Cerebellar nuclear complex (tissue), 1 donor: ENCODE results near the gene EYS.
"Not testable (repeated sequence)": the region's sequence is repeated elsewhere in the genome, so short reads cannot be mapped to it uniquely, and the experiment has no call there.

Source experiments
- DNase-seq, 2 experiments: peaks; one replicate each; lab custom pipeline; 2025; lab: John Stamatoyannopoulos, UW

The EYS gene

GRCh38 chr6:63819831-63820230, 1887.2 kb downstream of the EYS start:
- DNase-seq: no peak

- no peak for DNase-seq
Measured at GRCh38 chr6:63817492-63818050, 1889.5 kb downstream of the EYS start.

GRCh38 chr6:63816982-63817436, 1890.0 kb downstream of the EYS start:
- no peak for DNase-seq

DNA sequence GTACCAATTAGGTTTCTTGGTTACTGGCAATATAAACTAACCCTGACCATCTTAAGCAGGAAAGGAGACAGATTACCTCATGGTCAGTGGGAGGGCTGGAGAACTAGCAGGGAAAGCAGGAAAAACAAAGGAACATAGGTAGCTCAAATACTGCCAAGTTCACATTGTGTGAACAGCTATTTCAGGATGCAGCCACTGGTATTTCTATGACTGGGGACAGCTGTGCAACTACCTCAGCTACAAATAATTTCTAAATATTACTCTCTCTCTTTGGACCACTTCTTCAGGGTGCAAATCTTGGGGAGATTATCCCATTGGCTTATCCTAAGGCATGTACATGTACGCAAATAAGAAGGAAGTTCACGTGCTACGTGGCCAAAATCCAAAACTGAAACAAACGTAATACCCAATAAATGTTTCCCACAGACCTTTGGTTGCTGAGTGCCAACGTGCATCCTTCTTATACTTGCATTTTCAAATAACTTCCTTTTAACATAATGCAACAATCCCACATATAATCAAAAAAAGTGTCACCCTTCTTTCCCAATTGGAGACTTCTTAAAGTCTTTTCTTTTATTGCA, 1890.5 kb downstream of the EYS start:
- DNase-seq: no peak

DNA sequence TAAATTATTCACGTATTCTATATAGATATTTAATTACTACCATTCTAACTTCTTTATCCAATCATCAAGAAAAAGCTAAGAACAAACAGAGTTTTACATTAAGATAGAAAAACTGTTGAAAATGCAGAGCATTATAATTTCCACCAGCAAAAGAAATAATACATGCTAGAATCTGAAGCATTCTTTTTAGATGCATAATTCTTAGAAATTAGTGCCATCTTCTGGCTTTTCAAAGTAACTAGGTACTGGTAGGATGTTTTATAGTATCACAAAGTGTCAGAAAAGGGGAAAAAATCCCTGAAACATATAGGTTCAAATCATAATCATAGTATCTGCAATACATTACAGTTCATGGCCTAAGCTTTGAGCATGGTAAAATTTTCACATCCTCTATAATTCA, 1892.6 kb downstream of the EYS start:
- no peak for DNase-seq

DNA sequence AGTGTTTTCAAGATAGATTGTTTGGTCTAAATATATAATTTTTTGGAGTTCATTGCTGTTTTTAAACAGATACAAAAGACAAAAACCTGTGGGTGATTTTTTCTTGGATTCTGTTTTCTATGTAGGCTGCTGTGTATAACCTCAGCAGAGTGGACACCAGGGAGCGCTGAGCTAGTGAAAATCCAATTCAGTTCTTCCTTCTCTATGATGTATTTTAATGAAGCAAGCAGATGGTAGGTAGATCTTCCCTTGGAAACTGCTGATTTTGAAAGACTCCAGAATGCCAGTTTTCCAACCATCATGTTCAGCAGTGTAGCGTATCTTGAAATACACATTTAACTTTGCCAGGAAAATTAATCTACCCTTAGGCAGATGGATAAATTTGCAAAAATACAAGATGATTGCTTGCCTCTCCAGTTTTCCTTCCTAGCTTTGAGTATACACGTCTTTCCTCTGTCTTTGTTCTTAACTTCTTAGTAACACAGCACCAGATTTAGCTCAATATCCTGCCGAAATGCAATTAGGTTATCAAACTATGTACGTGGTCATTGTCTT, 1893.4 kb downstream of the EYS start:
- no peak for DNase-seq

DNA sequence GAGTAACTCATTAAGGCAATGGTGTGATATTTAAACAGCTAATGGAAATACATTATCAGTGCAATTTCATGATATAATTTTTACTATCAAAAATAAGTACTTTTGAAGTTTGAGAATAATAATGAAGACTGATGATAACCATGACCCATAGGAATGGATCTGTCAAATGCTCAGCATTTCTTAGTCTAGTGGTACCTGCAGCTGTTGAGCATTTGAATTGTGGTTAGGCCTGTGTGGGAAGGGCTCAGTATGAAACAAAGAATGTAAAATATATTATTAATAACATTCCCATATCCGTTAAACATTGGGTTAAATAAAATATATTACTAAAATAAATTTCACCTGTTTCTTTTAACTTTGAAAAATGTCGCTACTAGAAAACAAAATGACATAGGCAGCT, 1898.5 kb downstream of the EYS start:
- DNase-seq: no peak

DNA sequence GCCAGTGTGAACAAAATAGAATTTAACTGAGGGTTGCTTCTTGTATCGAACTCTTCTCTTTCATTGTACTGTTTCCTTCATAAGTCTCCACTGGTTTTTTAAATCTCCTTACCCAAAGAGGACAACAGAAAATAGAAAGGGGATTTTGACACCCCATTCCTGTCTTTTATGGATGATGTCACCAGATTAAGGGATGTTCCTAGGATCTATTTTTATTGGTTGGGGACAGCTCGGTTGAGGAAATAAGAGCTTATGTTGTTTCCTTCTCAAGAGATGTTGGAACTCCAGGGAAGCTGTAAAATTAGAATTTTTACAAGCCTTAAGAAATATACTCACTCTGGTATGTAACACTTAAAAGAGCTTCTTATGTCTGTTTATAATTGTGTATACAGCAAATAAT, 1900.0 kb downstream of the EYS start:
- no peak for DNase-seq

DNA sequence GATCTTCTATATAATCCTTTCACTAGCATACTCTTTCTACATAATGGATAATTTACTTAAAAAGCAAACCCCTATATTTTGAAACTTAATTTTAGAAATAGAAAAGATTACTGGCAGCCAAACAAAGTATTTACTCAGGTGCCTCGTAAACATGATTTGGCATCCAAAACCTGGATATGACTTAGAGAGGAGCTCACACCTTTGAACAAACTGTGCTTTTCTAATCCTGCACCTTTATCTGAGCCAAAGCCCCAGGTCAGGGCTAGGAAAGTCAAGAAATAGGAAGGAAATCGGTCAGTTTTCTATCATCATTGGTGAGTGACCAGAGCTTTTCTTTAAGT, 1900.5 kb downstream of the EYS start:
- no peak for DNase-seq

DNA sequence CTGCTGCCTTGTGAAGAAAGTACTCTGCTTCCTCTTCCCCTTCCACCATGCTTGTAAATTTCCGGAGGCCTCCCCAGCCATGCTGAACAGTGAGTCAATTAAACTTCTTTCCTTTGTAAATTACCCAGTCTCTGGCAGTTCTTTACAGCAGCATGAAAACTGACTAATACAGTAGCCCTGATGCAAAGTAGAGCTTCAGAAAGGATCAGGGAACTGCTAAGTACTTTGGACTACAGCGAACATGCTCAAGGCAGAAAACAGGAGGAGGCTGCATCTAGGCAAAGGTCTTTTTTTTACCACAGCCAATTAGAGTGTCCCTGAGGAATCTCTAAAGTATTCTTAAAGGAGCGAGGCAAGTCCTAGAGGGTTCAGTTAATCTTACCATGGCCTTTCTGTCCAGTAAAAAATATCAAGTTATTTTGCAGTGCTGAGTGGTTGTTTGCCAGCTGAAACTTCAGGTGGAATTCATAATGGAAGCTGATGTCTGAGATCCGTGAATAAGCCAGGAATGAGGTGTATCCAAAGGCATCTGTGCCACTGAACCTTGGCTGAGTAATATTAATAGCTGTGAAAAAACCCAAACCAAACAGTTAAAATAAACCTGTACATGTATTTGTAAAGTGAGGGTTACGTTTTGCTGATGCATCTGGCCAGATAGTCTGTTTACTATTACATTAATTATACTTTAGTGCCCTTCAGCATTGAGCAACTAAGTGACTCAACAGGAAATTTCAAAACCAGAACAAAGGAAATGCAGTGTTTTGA, 1901.0 kb downstream of the EYS start:
- no peak for DNase-seq

DNA sequence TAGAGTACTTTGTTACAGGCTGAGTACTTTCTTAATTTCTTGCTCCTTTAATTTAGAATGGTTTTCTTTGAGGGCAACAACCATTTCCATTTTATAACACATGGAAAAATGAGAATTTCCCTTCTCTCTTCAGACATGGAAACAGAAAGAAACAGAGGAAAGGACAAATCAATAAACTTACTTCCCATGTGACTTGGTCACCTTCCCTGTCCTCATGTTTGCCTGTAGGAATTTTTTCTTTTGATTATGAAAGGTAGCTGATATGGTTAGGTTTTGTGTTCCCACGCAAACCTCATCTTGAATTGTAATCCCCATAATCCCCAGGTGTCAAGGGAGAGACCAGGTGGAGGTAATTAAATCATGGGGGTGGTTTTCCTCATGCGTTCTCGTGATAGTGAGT, 1901.7 kb downstream of the EYS start:
- DNase-seq: no peak

- no peak for DNase-seq
Measured at GRCh38 chr6:63804381-63804956, 1902.6 kb downstream of the EYS start.

- no peak for DNase-seq
Measured at GRCh38 chr6:63803371-63803770, 1903.7 kb downstream of the EYS start.

DNA sequence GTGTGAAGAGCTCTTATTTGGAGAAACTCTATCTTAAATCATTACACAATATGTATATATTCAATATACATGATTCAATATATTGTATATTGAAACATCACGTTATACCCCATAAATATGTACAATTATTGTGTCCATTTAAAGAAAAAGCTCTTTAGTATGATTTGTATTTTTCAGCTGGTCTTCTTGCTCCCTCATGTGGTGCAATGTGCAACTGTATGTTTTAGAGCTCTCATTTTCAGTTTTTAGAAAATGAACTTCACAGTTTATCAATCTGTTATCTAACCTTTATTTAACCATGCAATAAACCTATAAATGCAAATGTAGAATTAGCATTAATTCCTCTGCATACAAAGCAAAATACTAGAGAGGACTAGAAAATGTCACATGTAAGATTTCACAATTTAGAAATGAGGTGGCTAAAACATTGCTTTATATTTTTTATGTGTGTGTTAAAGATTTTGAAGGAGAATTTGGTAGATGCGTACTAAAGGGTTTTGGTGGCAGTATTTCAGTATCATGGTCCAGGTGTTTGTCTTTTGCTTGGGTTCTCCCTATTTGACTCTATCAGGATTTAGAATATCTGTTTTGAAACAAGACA, 1904.3 kb downstream of the EYS start:
- no peak for DNase-seq

GRCh38 chr6:63800386-63800785, 1906.6 kb downstream of the EYS start:
- not testable (repeated sequence) for DNase-seq

GRCh38 chr6:63799813-63800212, 1907.2 kb downstream of the EYS start:
- DNase-seq: no peak

DNA sequence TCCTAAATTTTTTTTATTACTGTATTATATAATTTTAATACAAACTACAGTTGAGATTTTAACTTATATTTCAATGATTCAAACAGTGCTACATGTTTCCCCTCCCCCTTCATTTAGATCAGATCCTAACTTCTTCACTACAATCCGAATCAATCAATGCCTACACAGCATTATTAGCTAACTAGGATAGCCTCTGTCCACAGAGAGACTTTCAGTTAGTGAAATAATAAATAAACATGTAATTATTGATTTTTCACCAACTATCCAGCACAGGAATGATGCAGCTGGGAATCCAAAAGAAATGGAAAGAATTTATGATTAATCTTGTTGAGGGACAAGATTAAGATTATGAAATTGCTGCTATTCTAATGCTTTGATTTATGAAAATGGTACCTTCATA, 1907.7 kb downstream of the EYS start:
- no peak for DNase-seq

GRCh38 chr6:63798378-63798777, 1908.6 kb downstream of the EYS start:
- DNase-seq: no peak

- DNase-seq: no peak
Measured at GRCh38 chr6:63797721-63798120, 1909.3 kb downstream of the EYS start.

DNA sequence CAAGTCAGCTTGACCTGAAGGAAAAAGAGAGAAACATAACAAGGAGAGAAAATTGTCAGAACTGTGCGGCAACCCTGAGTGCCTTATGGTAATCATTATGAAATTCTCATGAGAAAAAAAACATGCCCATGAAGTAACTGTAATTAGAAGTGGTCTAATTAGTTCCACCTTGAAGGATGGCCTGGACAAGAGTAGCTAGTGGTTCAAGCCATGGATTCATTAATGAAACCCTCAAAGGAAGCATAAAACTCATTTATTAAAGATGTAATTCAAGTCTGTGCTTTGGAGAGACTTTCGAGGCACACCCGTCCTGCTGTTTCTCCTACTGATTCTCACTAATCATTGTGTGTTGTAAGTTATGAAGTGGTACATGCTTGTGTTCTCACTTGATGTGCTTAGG, 1911.2 kb downstream of the EYS start:
- no peak for DNase-seq

DNA sequence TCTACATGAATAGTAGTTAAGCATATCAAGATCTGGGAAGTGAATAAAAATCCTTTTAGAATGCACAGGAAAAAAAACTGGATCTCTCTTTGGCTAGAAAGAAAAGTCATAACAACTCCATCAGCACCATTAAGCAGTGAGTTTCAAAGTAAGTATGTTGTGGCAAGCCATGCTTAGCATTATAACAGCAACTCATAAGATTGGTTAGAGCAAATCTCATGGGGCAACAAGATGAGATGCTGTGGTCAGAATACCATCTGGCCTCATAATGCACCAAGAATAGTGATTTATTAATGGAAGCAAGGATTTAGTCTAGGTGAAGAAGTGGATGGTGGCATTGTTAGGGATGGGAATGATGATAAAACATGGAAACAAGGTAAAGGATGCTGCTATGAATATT, 1912.0 kb downstream of the EYS start:
- no peak for DNase-seq

DNA sequence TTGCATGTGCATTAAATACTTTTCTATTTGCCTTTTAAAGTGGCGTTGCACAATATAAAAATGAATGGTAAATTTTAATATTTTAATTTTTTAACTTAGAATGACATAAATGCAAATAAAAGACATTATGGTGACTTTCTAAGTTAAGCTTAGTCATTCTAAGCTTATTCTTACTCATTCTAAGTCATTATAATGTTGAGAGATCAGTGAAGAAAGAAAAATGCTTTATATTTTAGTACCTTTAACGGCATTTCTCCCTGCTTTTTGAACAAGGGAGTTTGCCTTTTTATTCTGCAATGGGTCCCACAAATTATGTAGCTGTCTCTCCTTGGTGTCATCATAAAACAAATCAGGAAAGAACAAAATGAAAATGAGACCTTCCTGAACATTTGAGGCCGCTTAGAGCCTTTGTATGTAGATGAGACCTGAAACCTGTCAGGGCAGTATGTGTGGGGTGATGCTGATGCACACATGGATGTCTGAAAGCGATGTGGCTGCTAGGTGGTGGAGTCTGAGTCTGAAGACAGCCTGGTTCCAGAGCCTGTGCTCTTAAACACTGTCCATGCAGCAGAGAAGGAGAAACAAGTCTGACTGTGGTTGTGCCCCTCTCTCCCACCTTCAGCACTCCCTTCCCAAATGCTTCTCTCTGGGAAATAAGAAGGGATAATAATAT, 1913.4 kb downstream of the EYS start:
- DNase-seq: no peak
